Measurements from ENCODE around the gene KLHDC1. TPM values are rescaled to one million over a fixed set of nuclear protein-coding genes. Genes with fewer than 3 reads are reported as not detected.
"Not testable (repeated sequence)": the region's sequence is repeated elsewhere in the genome, so short reads cannot be mapped to it uniquely, and the experiment has no call there.

KLHDC1 gene, protein sequence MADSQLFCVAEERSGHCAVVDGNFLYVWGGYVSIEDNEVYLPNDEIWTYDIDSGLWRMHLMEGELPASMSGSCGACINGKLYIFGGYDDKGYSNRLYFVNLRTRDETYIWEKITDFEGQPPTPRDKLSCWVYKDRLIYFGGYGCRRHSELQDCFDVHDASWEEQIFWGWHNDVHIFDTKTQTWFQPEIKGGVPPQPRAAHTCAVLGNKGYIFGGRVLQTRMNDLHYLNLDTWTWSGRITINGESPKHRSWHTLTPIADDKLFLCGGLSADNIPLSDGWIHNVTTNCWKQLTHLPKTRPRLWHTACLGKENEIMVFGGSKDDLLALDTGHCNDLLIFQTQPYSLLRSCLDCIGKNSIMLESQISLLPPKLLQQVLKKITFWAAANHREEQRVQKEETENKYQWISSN
- total RNA-seq: 10.0 TPM
- long read RNA-seq, transcript KLHDC1-201 (13 exons, 2,691 nt): major isoform, 8 of 10 reads
- long read RNA-seq, partial matches to known transcripts: 0 of 10 reads
- long read RNA-seq, other reads (novel, unspliced or antisense): 2 of 10 reads

DNA sequence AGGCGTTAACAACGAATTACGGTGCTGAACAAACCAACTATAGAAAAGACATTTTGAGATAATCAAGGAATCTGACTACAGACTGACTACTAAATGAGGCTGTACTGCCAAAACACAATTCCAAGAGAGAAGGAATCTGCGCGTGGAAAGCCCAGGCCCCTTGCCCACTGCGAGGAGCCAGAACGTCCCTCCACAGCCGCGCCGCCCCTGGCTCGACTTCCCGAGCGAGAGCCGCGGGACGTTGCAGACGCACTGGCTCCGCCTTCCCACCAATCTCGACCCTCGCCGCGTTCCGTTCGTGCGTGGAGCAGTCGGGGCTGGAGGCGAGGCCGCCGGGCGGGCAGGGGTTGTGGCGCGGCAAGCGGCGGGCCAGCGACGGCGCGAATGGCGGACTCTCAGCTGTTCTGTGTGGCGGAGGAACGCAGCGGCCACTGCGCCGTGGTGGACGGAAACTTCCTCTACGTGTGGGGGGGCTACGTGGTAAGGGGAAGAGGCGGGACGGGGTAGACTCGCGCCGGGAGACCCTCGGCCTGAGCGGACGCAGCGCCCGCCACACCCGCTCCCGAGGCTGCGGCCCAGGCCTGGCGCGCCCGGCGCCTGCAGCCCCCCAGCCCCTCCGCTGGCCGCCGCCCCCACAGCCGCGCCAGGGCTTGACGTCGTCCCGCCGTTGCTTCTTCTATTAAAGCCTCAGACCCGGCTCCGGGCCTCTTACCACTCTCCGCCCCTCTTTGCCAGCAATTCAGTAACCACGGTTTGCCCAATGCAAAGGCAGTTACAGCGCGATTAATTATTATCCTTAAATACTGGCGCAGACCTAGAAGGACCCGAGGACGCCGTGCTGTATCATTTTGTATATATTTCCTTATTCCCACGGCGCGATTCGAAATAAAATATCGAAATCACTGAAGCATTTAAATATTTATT lies at the start of gene KLHDC1:
Gene KLHDC1, plus strand, starts transcription at position 310 of the 924 bp plus-strand sequence. Its CDS starts 75 bp downstream, at position 385.
- TF ChIP-seq CTCF (IDR thresholded peaks at IDR 0.05; ENCODE audit: borderline replicate concordance): no peak

DNA sequence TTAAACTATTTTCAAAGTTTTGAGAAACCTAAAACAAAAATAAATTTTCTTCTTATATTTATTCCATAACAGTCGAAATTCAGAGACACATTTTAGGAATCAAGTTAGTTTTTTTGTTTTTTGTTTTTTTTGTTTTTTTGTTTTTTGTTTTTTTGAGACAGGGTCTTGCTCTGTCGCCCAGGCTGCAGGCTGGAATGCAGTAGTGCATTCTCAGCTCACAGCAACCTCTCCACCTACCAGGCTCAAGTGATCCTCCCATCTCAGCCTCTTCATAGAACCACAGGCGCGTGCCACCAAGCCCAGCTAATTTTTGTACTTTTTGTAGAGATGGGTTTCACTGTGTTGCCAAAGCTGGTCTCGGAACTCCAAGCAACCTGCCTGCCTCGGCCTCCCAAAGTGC lies 39.4 kb upstream of the KLHDC1 start:
- Histone ChIP-seq H3K4me3 (no peak overlapping the region), H3K36me3 (no peaks in the 10 kb centered on the region), H3K27ac (replicated peaks) (no peak overlapping the region), H3K27me3 (ENCODE audit: low read depth) (no peaks in the 10 kb centered on the region), H3K4me1 (no peaks in the 10 kb centered on the region), H3K9me3 (replicated peaks) (no peaks in the 10 kb centered on the region)
- TF ChIP-seq CTCF (IDR thresholded peaks at IDR 0.05; ENCODE audit: borderline replicate concordance): no peak
- no peak for DNase-seq
- intact Hi-C loops (cut with micrococcal nuclease): no loop called here

More for the DNA sequence above, at the start of gene KLHDC1:
- H3K9me3 ChIP-seq (replicated peaks): no peaks in the 10 kb centered on the region
- peaks cover 34% of the 10 kb centered on the region for H3K4me1 ChIP-seq
- peak; percentile 91 for DNase-seq
- peak within 1 kb of the TSS; percentile 97 for H3K27ac ChIP-seq (replicated peaks)
- no peaks in the 10 kb centered on the region for H3K27me3 ChIP-seq (ENCODE audit: low read depth)
- peak within 1 kb of the TSS; percentile 87 for H3K4me3 ChIP-seq
- intact Hi-C loops (cut with micrococcal nuclease): no loop called here
- H3K36me3 ChIP-seq: peaks cover 4% of the 10 kb centered on the region

DNA sequence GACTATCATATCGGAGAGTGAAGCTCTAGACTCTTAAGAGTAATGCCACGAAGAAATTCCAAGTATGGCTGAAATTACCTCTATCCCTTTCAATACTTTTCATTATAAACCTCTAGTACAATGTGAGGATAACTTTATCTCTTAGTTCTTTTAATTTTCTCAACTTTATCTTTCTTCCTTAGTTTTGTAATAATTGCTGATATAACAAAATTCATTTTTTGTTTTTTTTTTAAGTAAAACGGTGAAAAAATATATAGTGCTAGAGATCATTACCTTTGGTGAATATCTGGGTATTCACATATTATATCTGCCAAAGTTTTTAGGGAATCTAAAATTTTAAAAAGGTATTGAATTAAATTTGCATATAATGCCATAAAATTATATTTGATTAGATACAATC lies 38.4 kb upstream of the KLHDC1 start:
- no peaks in the 10 kb centered on the region for H3K27me3 ChIP-seq (ENCODE audit: low read depth)
- no peaks in the 10 kb centered on the region for H3K36me3 ChIP-seq
- no peak for DNase-seq
- intact Hi-C loops (cut with micrococcal nuclease): no loop called here
- H3K4me3 ChIP-seq: no peak overlapping the region
- H3K9me3 ChIP-seq (replicated peaks): no peaks in the 10 kb centered on the region
- no peak overlapping the region for H3K27ac ChIP-seq (replicated peaks)
- H3K4me1 ChIP-seq: no peaks in the 10 kb centered on the region
- no peak for TF ChIP-seq CTCF (IDR thresholded peaks at IDR 0.05; ENCODE audit: borderline replicate concordance)

GRCh38 chr14:49657500-49657899 lies 35.4 kb upstream of the KLHDC1 start:
- H3K36me3 ChIP-seq; H3K4me1 ChIP-seq; H3K9me3 ChIP-seq (replicated peaks); H3K4me3 ChIP-seq; H3K27ac ChIP-seq (replicated peaks); intact Hi-C loops (cut with micrococcal nuclease); H3K27me3 ChIP-seq (ENCODE audit: low read depth); DNase-seq: not testable (repeated sequence)

DNA sequence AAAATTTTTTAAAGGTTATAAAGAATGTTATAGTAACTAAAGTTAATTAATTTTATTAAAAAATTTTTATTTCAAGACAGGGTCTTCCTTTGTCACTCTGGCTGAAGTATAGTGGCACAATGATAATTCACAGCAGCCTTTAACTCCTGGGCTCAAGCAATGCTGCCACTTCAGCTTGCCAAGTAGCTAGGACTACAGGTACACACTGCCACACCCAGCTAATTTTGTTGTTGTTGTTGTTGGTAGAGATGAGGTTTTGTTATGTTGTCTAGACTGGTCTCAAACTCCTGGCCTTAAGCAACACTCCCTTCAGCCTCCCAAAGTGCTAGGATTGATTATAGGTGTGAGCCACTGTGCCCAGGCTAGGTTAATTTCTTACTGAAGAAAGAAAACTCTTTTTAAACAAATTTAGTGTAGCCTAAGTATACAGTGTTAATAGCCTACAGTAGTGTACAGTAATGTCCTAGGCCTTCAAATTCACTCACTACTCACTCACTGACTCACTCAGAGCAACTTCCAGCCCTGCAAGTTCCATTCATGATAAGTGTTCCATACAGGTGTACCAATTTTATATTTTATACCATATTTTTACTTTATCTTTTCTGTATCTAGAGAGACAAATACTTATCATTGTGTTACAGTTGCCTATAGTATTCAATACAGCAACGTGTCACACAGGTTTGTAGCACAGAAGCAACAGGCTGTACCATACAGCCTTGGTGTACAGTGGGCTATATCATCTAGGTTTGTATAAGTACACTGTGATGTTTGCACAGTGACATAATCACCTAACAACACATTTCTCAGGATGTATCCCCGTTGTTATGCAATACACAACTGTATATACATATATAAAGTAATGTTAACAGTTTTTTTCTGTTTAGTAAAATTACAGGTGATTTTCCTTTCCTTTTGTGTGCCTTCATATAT lies 33.1 kb upstream of the KLHDC1 start:
- TF ChIP-seq CTCF (IDR thresholded peaks at IDR 0.05; ENCODE audit: borderline replicate concordance): no peak
- intact Hi-C loops (cut with micrococcal nuclease): no loop called here
- H3K9me3 ChIP-seq (replicated peaks): no peaks in the 10 kb centered on the region
- H3K27me3 ChIP-seq (ENCODE audit: low read depth): no peaks in the 10 kb centered on the region
- no peaks in the 10 kb centered on the region for H3K36me3 ChIP-seq
- H3K4me1 ChIP-seq: no peaks in the 10 kb centered on the region
- H3K27ac ChIP-seq (replicated peaks): no peak overlapping the region
- no peak for DNase-seq
- no peak overlapping the region for H3K4me3 ChIP-seq

Data from left ventricle myocardium inferior (tissue), 1 donor.